PC-9 (cell line): Measurements from ENCODE around the gene SUSD3. TPM values are rescaled to one million over a fixed set of nuclear protein-coding genes. Genes with fewer than 3 reads are reported as not detected.

Experiments
- BruUV-seq: library from RNA; stranded (reverse); fragments of 400-500 nt; replicated peaks from 2 replicates; lab custom pipeline; 2021; lab: Mats Ljungman, UMichigan
- CTCF ChIA-PET: fragments of 300-600 bp; sonication (Branson Sonifier 250); formaldehyde crosslinking; loops from one replicate; lab custom pipeline; 2022; ENCODE audit warnings: antibody characterized with exemption; lab: Charles Lee
- POLR2A ChIA-PET: fragments of 300-600 bp; sonication (Branson Sonifier 250); formaldehyde crosslinking; loops from one replicate; lab custom pipeline; 2022; ENCODE audit warnings: antibody characterized with exemption; ENCODE audit not compliant: unreplicated experiment; lab: Charles Lee
- DNase-seq, 2 experiments: peaks; one replicate each; pipeline versions ENCODE4 v3.0.0 to v3.0.0-alpha.2; 2015 to 2022; ENCODE audit warnings: mixed read lengths in 1 of 2
- H2AFZ ChIP-seq: fragments of 200-600 bp; sonication (generic); 2 replicates; pipeline ENCODE4 v1.8.1; 2017; ENCODE audit warnings: antibody characterized with exemption
- H3F3A ChIP-seq: fragments of 200-600 bp; sonication (generic); 2 replicates; pipeline ENCODE4 v1.8.1; 2017; ENCODE audit warnings: antibody characterized with exemption, mild to moderate bottlenecking, low read depth; ENCODE audit not compliant: insufficient read depth
- H3K27ac ChIP-seq: fragments of 200-600 bp; sonication (generic); 2 replicates; pipeline ENCODE4 v1.6.1; 2016; ENCODE audit warnings: mixed run types
- H3K27me3 ChIP-seq: fragments of 200-600 bp; sonication (generic); 2 replicates; pipeline ENCODE4 v1.6.1; 2016; ENCODE audit warnings: low read depth, mixed run types; ENCODE audit not compliant: insufficient read depth
- H3K36me3 ChIP-seq: fragments of 200-600 bp; sonication (generic); 2 replicates; pipeline ENCODE4 v1.6.1; 2016; ENCODE audit warnings: low read depth, mixed run types
- H3K4me1 ChIP-seq: fragments of 200-600 bp; sonication (generic); replicated peaks from 2 replicates; pipeline ENCODE4 v1.6.1; 2016; ENCODE audit warnings: mixed run types; ENCODE audit not compliant: insufficient read depth
- H3K4me2 ChIP-seq: fragments of 200-600 bp; sonication (generic); 2 replicates; pipeline ENCODE4 v1.6.1; 2017; ENCODE audit warnings: mixed run types
- H3K4me3 ChIP-seq: fragments of 200-600 bp; sonication (generic); 2 replicates; pipeline ENCODE4 v1.6.1; 2016; ENCODE audit warnings: mixed run types
- H3K79me2 ChIP-seq: fragments of 200-600 bp; sonication (generic); 2 replicates; pipeline ENCODE4 v1.6.1; 2017; ENCODE audit warnings: low read depth, mixed run types
- H3K9me2 ChIP-seq: fragments of 200-600 bp; sonication (generic); 2 replicates; pipeline ENCODE4 v1.8.1; 2017; ENCODE audit warnings: mild to moderate bottlenecking; ENCODE audit not compliant: insufficient read depth
- H3K9me3 ChIP-seq: fragments of 200-600 bp; sonication (generic); 2 replicates; pipeline ENCODE4 v1.8.1; 2016; ENCODE audit warnings: low read depth; ENCODE audit not compliant: insufficient read depth
- H4K20me1 ChIP-seq: fragments of 200-600 bp; sonication (generic); 2 replicates; pipeline ENCODE4 v1.8.1; 2017; ENCODE audit not compliant: insufficient read depth
- CTCF ChIP-seq: fragments of 200-600 bp; sonication (generic); conservative IDR thresholded peaks from 2 replicates; pipeline ENCODE4 v1.6.1; 2017; ENCODE audit warnings: mixed run types, antibody characterized with exemption, mild to moderate bottlenecking, moderate library complexity
- EZH2 ChIP-seq: fragments of 200-600 bp; sonication (generic); IDR thresholded peaks from 2 replicates; pipeline ENCODE4 v1.8.0; 2017; ENCODE audit warnings: antibody characterized with exemption, low read depth
- intact Hi-C: fragments of 100-400 bp; cut with micrococcal nuclease; formaldehyde crosslinking; loops from one replicate; pipeline ENCODE4 v1.10.0; 2022; ENCODE audit not compliant: unreplicated experiment
- total RNA-seq: library from RNA; stranded (reverse); gene quantifications from 2 replicates; pipeline ENCODE4 v1.2.3, GENCODE V29; 2021

The SUSD3 gene
- total RNA-seq, 1 experiment from 2014 or later, result 8.4 TPM

GRCh38 chr9:93094658-93095204 lies 36.2 kb downstream of the SUSD3 start:
- CTCF ChIA-PET, result interaction anchor here (0.7 kb wide), 1 partner anchor 121 kb away, joined by 5 read pairs; no protein-coding TSS in a partner anchor

GRCh38 chr9:93095205-93096130 lies 37.0 kb downstream of the SUSD3 start:
- Histone ChIP-seq H3F3A (peaks cover 46% of the 10 kb centered on the region), H3K9me3 (peaks cover 9% of the 10 kb centered on the region), H2AFZ (peak overlapping the region; percentile 71; the same call in 1 of the 2 replicates), H3K4me1 (peaks cover 57% of the 10 kb centered on the region), H3K27ac (peak overlapping the region; percentile 82), H3K27me3 (no peaks in the 10 kb centered on the region), H3K36me3 (peaks cover 6% of the 10 kb centered on the region), H4K20me1 (peaks cover 10% of the 10 kb centered on the region; the same call in 1 of the 2 replicates), H3K4me2 (peak overlapping the region; percentile 80), H3K4me3 (peak overlapping the region; percentile 90; the same call in 1 of the 2 replicates), H3K9me2 (no peaks in the 10 kb centered on the region), H3K79me2 (peaks cover 41% of the 10 kb centered on the region)
- CTCF ChIA-PET, result interaction anchor here (0.7 kb wide), 1 partner anchor 121 kb away, joined by 5 read pairs; no protein-coding TSS in a partner anchor
- DNase-seq, result peak; percentile 90 to 100
- POLR2A ChIA-PET, result interaction anchor here (0.6 to 1.2 kb wide), 6 partner anchors 12 to 471 kb away, joined by 3 to 13 read pairs (median 4); no protein-coding TSS in a partner anchor
- intact Hi-C loops, result loop anchor here (5.0 to 10.0 kb wide), 5 partner anchors 33 to 1072 kb away; partner anchors contain the start of gene BICD2
- TF ChIP-seq EZH2 (no peak), CTCF (no peak)
- BruUV-seq, result no TSS peak

More at GRCh38 chr9:93094658-93095204, 36.2 kb downstream of the SUSD3 start:
- TSS peak; percentile 95 for BruUV-seq
- no peaks in the 10 kb centered on the region; the same call in 1 of the 2 replicates for H3K36me3 ChIP-seq
- H3K27ac ChIP-seq, result peak overlapping the region; percentile 82
- peak overlapping the region; percentile 80 for H3K4me2 ChIP-seq
- H2AFZ ChIP-seq, result peak overlapping the region; percentile 71; the same call in 1 of the 2 replicates
- no peak for DNase-seq
- intact Hi-C loops, result loop anchor here (5.0 to 10.0 kb wide), 5 partner anchors 32 to 1073 kb away; partner anchors contain the start of gene BICD2
- peaks cover 55% of the 10 kb centered on the region for H3K4me1 ChIP-seq
- no peaks in the 10 kb centered on the region for H3K27me3 ChIP-seq
- no peak for TF ChIP-seq EZH2
- TF ChIP-seq CTCF, result no peak
- H3K9me3 ChIP-seq, result peaks cover 14% of the 10 kb centered on the region
- POLR2A ChIA-PET, result interaction anchor here (0.6 to 1.2 kb wide), 6 partner anchors 11 to 166 kb away, joined by 3 to 13 read pairs (median 4); no protein-coding TSS in a partner anchor
- H3K4me3 ChIP-seq, result peak overlapping the region; percentile 59; the same call in 1 of the 2 replicates
- H3F3A ChIP-seq, result peaks cover 49% of the 10 kb centered on the region
- peaks cover 34% of the 10 kb centered on the region for H3K79me2 ChIP-seq
- peaks cover 6% of the 10 kb centered on the region; the same call in 1 of the 2 replicates for H4K20me1 ChIP-seq
- no peaks in the 10 kb centered on the region for H3K9me2 ChIP-seq
